Astrocyte (in vitro differentiated cells and primary cell): Measurements from ENCODE around the gene PTPRN2.

Experiments used
- CTCF ChIP-seq: IDR thresholded peaks from 2 replicates; pipeline ENCODE4 v1.5.1; 2011; ENCODE audit warnings: low read depth, mild to moderate bottlenecking, inconsistent platforms, low read length, moderate library complexity; ENCODE audit not compliant: insufficient read depth
- EZH2 ChIP-seq: IDR thresholded peaks from 2 replicates; pipeline ENCODE4 v1.6.1; 2012; ENCODE audit warnings: mild to moderate bottlenecking, low read length, inconsistent platforms; ENCODE audit not compliant: insufficient read depth

GRCh38 chr7:157623556-157623955, 964.1 kb downstream of the PTPRN2 start:
- no peak for TF ChIP-seq CTCF
- TF ChIP-seq EZH2, result no peak
